Colonic mucosa (tissue), 4 donors: Measurements from ENCODE around the gene SH2D5. TPM values are rescaled to one million over a fixed set of nuclear protein-coding genes. Genes with fewer than 3 reads are reported as not detected.

Experiments
- DNase-seq: peaks from one replicate; pipeline ENCODE4 v3.0.0-alpha.2; 2020
- H3K27ac ChIP-seq: fragments of 200-600 bp; one replicate; pipeline ENCODE4 v1.8.0; 2021
- H3K27me3 ChIP-seq: fragments of 200-600 bp; one replicate; pipeline ENCODE4 v1.8.0; 2021
- H3K36me3 ChIP-seq: fragments of 200-600 bp; one replicate; pipeline ENCODE4 v1.8.0; 2021
- H3K4me1 ChIP-seq: fragments of 200-600 bp; one replicate; pipeline ENCODE4 v1.8.0; 2021; ENCODE audit warnings: mild to moderate bottlenecking
- H3K4me3 ChIP-seq: fragments of 200-600 bp; one replicate; pipeline ENCODE4 v1.8.0; 2021
- H3K9ac ChIP-seq, 2 donors: one replicate each; pipeline ENCODE4 v1.7.0; 2013; ENCODE audit warnings: control low read depth in 2 of 2, low read depth in 2 of 2, low read length in 2 of 2
- H3K9me3 ChIP-seq: fragments of 200-600 bp; one replicate; pipeline ENCODE4 v1.8.0; 2021
- intact Hi-C: fragments of 100-400 bp; cut with DNase I; formaldehyde crosslinking; loops from one replicate; pipeline ENCODE4 v1.14.1; 2022
- total RNA-seq, 2 donors: library from RNA; stranded (reverse); fragmentation: NEBNext Ultra II Directional in 1 of 2; extraction: Animal tissue kit (Norgen Biotek cat#: 25700) in 1 of 2; gene quantifications; one replicate each; pipeline ENCODE4 v1.2.1, GENCODE V29; 2021
- TF ChIP-seq, protein P1 (sequence below): fragments of 200-600 bp; IDR thresholded peaks from one replicate; pipeline ENCODE4 v1.8.0; 2022; ENCODE audit warnings: antibody characterized with exemption, mild to moderate bottlenecking
- donor health status: healthy.
- donor health status: DM: no; HTN: no; CAD: no.
- donor health status: DM: no; HTN: no; CAD: no.

SH2D5 gene
- total RNA-seq, 2 donors from 2014 or later, result 0.12 TPM; not detected in 1

DNA sequence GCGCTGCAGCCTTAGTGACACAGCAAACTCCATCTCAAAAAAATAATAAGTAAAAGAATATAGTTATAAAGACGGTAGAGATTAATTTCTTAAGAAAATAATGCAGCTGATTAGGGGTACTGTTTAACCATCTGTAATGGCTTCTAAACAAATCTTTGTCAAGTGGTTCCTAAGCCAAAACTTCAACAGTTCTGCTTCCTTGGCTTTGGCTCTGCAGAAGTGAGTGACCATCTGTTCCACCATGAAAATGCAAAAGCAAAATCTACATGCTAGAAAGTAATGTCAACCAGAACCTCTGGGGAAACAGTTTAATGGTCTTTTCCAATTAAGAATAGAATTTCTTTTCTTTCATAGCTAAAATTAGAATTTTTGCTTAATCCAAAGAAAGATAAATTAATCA lies 8.3 kb upstream of the SH2D5 start:
- TF ChIP-seq, protein P1, sequence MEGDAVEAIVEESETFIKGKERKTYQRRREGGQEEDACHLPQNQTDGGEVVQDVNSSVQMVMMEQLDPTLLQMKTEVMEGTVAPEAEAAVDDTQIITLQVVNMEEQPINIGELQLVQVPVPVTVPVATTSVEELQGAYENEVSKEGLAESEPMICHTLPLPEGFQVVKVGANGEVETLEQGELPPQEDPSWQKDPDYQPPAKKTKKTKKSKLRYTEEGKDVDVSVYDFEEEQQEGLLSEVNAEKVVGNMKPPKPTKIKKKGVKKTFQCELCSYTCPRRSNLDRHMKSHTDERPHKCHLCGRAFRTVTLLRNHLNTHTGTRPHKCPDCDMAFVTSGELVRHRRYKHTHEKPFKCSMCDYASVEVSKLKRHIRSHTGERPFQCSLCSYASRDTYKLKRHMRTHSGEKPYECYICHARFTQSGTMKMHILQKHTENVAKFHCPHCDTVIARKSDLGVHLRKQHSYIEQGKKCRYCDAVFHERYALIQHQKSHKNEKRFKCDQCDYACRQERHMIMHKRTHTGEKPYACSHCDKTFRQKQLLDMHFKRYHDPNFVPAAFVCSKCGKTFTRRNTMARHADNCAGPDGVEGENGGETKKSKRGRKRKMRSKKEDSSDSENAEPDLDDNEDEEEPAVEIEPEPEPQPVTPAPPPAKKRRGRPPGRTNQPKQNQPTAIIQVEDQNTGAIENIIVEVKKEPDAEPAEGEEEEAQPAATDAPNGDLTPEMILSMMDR, result no peak
- Histone ChIP-seq H3K9ac (no peak overlapping the region), H3K36me3 (peaks cover 7% of the 10 kb centered on the region), H3K27me3 (no peaks in the 10 kb centered on the region), H3K9me3 (no peaks in the 10 kb centered on the region), H3K27ac (no peak overlapping the region), H3K4me1 (no peaks in the 10 kb centered on the region), H3K4me3 (no peak overlapping the region)
- DNase-seq, result no peak
- intact Hi-C loops, result loop anchor here (5.0 kb wide), 1 partner anchor 37 kb away; no protein-coding TSS in a partner anchor

DNA sequence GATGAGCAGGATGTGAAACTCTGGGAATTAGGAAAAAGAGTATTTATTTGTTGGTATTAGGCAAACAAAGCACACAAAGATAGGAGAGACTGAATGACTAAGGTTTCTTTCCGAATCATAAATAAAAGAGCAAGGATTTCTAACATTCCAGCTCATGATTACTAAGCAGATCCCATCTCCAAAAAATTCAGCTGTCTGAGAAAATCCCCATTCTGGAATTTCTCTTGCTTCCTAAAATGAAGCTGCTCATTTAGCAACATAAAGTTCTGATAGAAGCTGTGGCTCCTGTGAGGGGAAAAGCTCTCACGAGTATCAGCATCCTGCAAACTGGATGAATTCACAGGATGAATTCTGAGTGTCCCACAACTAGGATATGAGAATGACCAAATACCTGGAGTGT lies 6.7 kb upstream of the SH2D5 start:
- no peak overlapping the region for H3K4me3 ChIP-seq
- peaks cover 6% of the 10 kb centered on the region for H3K36me3 ChIP-seq
- intact Hi-C loops, result no loop called here
- H3K9me3 ChIP-seq, result no peaks in the 10 kb centered on the region
- TF ChIP-seq, protein P1, result no peak
- no peaks in the 10 kb centered on the region for H3K27me3 ChIP-seq
- H3K9ac ChIP-seq, result no peak overlapping the region
- no peak for DNase-seq
- H3K4me1 ChIP-seq, result no peaks in the 10 kb centered on the region
- H3K27ac ChIP-seq, result no peak overlapping the region

DNA sequence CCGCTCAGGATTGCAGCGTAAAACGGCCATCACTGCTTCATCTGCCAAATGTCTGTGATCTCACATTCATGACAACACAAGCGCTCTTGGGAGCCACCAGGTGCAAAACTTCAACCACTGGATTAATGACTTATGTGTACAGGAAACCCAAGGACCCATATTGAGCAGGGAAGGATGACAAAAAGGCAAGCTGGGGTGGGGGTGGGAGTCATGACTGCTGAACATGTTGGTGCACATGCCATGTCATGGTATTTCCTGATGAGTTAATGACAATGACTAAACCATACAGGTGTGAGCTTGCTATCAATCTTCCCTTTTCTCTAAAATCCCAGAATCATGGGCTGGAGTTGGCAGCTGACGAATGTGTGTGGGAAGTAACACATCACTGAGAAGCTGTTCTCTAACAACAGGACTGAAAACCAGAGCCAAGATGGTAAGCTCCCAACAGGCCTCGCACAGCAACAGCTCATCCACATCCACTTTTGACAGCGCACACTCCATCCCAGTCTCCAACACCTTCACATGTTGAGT lies 3.1 kb upstream of the SH2D5 start:
- no peaks in the 10 kb centered on the region for H3K9me3 ChIP-seq
- no peak for DNase-seq
- intact Hi-C loops, result no loop called here
- no peaks in the 10 kb centered on the region for H3K36me3 ChIP-seq
- peaks cover 15% of the 10 kb centered on the region for H3K27me3 ChIP-seq
- peaks cover 8% of the 10 kb centered on the region for H3K4me1 ChIP-seq
- no peak overlapping the region for H3K27ac ChIP-seq
- H3K9ac ChIP-seq, result no peak overlapping the region
- no peak overlapping the region for H3K4me3 ChIP-seq
- TF ChIP-seq, protein P1, result no peak

DNA sequence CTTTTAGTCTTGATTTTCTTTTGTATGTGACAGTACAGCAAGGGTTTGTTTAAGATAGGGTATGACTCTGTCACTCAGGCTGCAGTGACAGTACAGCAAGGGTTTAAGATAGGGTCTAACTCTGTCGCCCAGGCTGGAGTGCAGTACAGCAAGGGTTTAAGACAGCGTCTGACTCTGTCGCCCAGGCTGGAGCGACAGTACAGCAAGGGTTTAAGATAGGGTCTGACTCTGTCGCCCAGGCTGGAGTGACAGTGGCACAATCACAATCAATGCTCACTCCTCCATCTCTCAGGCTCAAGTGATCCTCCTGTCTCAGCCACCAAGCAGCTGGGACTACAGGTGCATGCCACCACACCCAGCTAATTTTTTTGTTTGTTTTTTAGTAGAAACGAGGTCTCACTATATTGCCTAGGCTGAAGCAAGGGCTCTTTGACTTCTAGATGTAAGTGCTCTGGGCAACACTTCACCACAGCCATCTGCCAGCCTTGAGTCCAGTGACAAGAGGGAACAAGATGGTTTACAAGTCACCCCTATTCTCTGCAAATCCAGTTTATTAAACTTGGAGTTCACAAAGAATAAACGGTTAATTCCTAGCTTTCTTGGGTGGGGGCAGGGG lies 965 bp upstream of the SH2D5 start:
- DNase-seq, result no peak
- Histone ChIP-seq H3K36me3 (no peaks in the 10 kb centered on the region), H3K9me3 (no peaks in the 10 kb centered on the region), H3K4me3 (peak overlapping the region; percentile 63), H3K27ac (no peak overlapping the region), H3K27me3 (peaks cover 30% of the 10 kb centered on the region), H3K9ac (peak overlapping the region; percentile 47 to 58), H3K4me1 (peaks cover 8% of the 10 kb centered on the region)
- TF ChIP-seq, protein P1, result no peak
- intact Hi-C loops, result no loop called here

DNA sequence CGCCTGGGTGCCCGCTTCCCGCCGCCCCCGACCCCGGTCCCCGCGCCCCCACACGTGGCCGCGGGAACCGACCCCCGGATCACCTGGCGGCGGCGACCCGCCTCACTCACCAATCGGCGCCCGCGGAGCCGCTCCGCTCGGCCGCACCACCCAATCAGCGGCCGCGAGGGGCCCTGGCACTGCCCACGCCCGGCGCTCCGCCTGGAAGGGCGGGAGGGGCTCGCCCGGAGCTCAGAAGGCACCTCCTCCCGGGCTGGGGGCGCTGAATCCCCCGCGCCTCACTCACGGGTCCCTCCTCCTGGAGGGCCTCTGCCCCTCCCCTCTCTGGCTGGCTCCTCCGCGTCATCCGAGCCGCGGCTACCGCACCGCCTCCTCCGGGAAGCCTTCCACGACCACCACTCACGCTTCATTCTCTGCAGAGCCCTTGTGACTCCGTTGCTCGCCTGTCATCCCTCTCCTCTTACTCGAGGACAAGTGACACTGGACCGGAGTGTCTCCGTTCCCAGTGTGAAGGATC lies 374 bp downstream of the SH2D5 start:
- H3K27ac ChIP-seq, result no peak overlapping the region
- peak overlapping the region; percentile 47 to 58 for H3K9ac ChIP-seq
- no peaks in the 10 kb centered on the region for H3K9me3 ChIP-seq
- peak overlapping the region; percentile 63 for H3K4me3 ChIP-seq
- peaks cover 8% of the 10 kb centered on the region for H3K4me1 ChIP-seq
- intact Hi-C loops, result no loop called here
- H3K36me3 ChIP-seq, result no peaks in the 10 kb centered on the region
- TF ChIP-seq, protein P1, result no peak
- peaks cover 35% of the 10 kb centered on the region for H3K27me3 ChIP-seq
- peak; percentile 44 for DNase-seq
